Measurements from ENCODE around the gene BCL2L14. TPM values are rescaled to one million over a fixed set of nuclear protein-coding genes. Genes with fewer than 3 reads are reported as not detected.

BCL2L14 gene
- total RNA-seq, 2 experiments from 2014 or later: 0.28 to 0.38 TPM

DNA sequence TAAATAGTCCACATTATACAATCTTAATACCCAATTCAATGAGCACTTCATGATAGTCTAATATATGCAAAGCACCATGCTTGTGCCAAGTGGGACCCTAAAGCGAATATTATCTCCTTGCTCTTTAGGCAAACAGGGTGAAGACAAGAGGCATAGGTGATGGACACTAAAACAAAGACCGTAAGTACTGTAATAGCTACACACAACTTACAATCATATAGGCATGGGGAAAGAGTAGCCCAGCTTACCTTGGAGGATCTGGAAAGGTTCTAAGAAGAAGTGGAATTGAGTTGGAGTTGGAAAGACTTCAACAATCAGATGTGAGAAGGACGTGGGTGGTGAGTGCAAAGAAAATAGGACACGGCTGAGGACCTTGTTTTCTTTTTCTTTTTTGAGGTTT, 19.1 kb upstream of the BCL2L14 start:
- TF ChIP-seq, protein P1, sequence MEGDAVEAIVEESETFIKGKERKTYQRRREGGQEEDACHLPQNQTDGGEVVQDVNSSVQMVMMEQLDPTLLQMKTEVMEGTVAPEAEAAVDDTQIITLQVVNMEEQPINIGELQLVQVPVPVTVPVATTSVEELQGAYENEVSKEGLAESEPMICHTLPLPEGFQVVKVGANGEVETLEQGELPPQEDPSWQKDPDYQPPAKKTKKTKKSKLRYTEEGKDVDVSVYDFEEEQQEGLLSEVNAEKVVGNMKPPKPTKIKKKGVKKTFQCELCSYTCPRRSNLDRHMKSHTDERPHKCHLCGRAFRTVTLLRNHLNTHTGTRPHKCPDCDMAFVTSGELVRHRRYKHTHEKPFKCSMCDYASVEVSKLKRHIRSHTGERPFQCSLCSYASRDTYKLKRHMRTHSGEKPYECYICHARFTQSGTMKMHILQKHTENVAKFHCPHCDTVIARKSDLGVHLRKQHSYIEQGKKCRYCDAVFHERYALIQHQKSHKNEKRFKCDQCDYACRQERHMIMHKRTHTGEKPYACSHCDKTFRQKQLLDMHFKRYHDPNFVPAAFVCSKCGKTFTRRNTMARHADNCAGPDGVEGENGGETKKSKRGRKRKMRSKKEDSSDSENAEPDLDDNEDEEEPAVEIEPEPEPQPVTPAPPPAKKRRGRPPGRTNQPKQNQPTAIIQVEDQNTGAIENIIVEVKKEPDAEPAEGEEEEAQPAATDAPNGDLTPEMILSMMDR (IDR thresholded peaks at IDR 0.05): no peak
- ATAC-seq (ENCODE audit: poor library complexity) (no peak), DNase-seq (no peak)
- Mint-ChIP-seq H3K4me3 (no peak overlapping the region), H3K4me1 (ENCODE audit: low read depth) (no peaks in the 10 kb centered on the region), H3K36me3 (ENCODE audit: low read depth) (no peaks in the 10 kb centered on the region), H3K27ac (no peak overlapping the region), H3K9me3 (no peaks in the 10 kb centered on the region), H3K27me3 (no peaks in the 10 kb centered on the region)
- Histone ChIP-seq H3K27me3 (ENCODE audit: control insufficient read depth in 1 of 2, insufficient read depth in 2 of 2, low read length in 2 of 2) (no peaks in the 10 kb centered on the region), H3K9me3 (ENCODE audit: control insufficient read depth in 1 of 2, insufficient read depth in 1 of 2, low read length in 2 of 2) (no peaks in the 10 kb centered on the region), H3K4me3 (ENCODE audit: low read length) (no peak overlapping the region), H3K36me3 (ENCODE audit: insufficient read depth, low read length) (no peaks in the 10 kb centered on the region), H3K4me1 (ENCODE audit: insufficient read depth, low read length) (no peaks in the 10 kb centered on the region), H3K27ac (ENCODE audit: low read depth in 1 of 2, low read length in 2 of 2) (no peak overlapping the region)
- ChIA-PET POLR2A (no interaction called here), CTCF (no interaction called here)
- intact Hi-C loops (cut with DNase I, micrococcal nuclease): no loop called here

DNA sequence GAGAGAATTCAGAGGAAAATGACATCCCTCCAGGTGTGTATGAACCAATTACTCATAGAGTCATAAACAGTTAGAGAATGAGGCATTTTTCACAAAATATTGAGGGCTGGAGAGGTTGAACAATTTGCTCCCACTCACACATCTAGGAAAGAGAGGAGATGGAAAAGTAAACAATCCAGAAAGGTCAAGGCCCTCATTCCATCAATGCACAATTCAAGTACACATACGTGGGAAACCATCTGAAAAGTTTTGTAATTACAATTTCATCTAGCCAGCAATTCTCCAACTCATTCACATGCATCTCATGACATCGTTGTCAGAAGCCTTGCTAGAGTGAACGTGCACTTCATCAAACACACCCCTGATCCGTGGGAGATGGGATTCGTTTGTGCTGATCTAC, 15.7 kb upstream of the BCL2L14 start:
- no peaks in the 10 kb centered on the region for H3K4me1 Mint-ChIP-seq (ENCODE audit: low read depth)
- ChIA-PET POLR2A (no interaction called here), CTCF (no interaction called here)
- TF ChIP-seq, protein P1 (IDR thresholded peaks at IDR 0.05): no peak
- Histone ChIP-seq H3K9me3 (ENCODE audit: control insufficient read depth in 1 of 2, insufficient read depth in 1 of 2, low read length in 2 of 2) (no peaks in the 10 kb centered on the region), H3K4me1 (ENCODE audit: insufficient read depth, low read length) (no peaks in the 10 kb centered on the region), H3K27me3 (ENCODE audit: control insufficient read depth in 1 of 2, insufficient read depth in 2 of 2, low read length in 2 of 2) (no peaks in the 10 kb centered on the region), H3K4me3 (ENCODE audit: low read length) (no peak overlapping the region), H3K27ac (ENCODE audit: low read depth in 1 of 2, low read length in 2 of 2) (no peak overlapping the region), H3K36me3 (ENCODE audit: insufficient read depth, low read length) (no peaks in the 10 kb centered on the region)
- H3K36me3 Mint-ChIP-seq (ENCODE audit: low read depth): no peaks in the 10 kb centered on the region
- no peaks in the 10 kb centered on the region for H3K9me3 Mint-ChIP-seq
- no peak overlapping the region for H3K4me3 Mint-ChIP-seq
- ATAC-seq (ENCODE audit: poor library complexity) (no peak), DNase-seq (no peak)
- intact Hi-C loops (cut with DNase I, micrococcal nuclease): no loop called here
- H3K27me3 Mint-ChIP-seq: no peaks in the 10 kb centered on the region
- no peak overlapping the region for H3K27ac Mint-ChIP-seq

DNA sequence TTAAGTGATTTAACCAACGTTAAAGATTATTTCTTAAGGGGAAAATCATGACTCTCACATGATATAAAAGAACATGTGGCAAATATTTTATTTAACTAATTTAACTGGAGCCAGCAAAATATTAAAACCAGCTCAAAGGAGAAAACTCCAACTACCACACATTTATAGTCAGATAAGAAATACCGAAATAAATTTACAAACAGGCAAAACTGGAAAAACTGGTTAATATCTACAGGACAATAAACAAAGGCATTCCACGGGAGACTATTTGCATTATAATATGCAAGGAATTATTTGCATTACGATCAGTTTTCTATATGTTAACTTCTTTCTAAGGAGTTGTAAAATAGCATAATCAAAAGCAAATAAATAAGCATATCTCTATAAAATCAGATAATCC, 13.8 kb upstream of the BCL2L14 start:
- no peaks in the 10 kb centered on the region for H3K9me3 Mint-ChIP-seq
- TF ChIP-seq, protein P1 (IDR thresholded peaks at IDR 0.05): no peak
- no peak overlapping the region for H3K4me3 ChIP-seq (ENCODE audit: low read length)
- H3K9me3 ChIP-seq (ENCODE audit: control insufficient read depth in 1 of 2, insufficient read depth in 1 of 2, low read length in 2 of 2): no peaks in the 10 kb centered on the region
- ATAC-seq (ENCODE audit: poor library complexity): no peak
- no peaks in the 10 kb centered on the region for H3K36me3 ChIP-seq (ENCODE audit: insufficient read depth, low read length)
- intact Hi-C loops (cut with DNase I, micrococcal nuclease): no loop called here
- no peaks in the 10 kb centered on the region for H3K36me3 Mint-ChIP-seq (ENCODE audit: low read depth)
- ChIA-PET CTCF (no interaction called here), POLR2A (no interaction called here)
- no peaks in the 10 kb centered on the region for H3K27me3 Mint-ChIP-seq
- no peaks in the 10 kb centered on the region for H3K4me1 ChIP-seq (ENCODE audit: insufficient read depth, low read length)
- H3K27me3 ChIP-seq (ENCODE audit: control insufficient read depth in 1 of 2, insufficient read depth in 2 of 2, low read length in 2 of 2): no peaks in the 10 kb centered on the region
- no peaks in the 10 kb centered on the region for H3K4me1 Mint-ChIP-seq (ENCODE audit: low read depth)
- DNase-seq: no peak
- H3K27ac Mint-ChIP-seq: no peak overlapping the region
- H3K27ac ChIP-seq (ENCODE audit: low read depth in 1 of 2, low read length in 2 of 2): no peak overlapping the region
- no peak overlapping the region for H3K4me3 Mint-ChIP-seq

Measured in CD4-positive, alpha-beta T cell (primary cell).